ENCODE data around the gene OLFML2B.
"Not testable (repeated sequence)": the region's sequence is repeated elsewhere in the genome, so short reads cannot be mapped to it uniquely, and the experiment has no call there.

Gene OLFML2B

GRCh38 chr1:162035241-162035640, 11.6 kb upstream of the OLFML2B start:
- no peak for DNase-seq (ENCODE audit: low spot score)

DNA sequence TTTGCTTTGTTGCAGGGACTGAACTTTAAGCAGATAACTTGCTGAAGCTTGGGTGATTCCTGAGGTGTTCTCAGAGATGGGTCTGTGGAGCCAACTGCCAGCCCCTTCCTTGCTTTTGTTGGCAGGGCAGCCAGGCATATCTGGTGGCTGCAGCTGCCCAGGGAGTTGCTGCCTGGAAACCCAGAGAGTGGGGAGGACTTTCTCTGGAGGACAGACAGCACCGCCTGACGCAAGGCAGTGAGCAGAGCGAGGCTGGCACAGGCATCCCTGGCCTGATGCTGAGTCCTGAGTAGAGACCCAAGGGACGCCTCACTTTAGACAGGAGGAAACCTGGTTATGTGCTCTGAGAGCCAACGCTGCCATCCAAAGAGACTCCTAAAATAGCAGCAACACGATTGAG, 9.8 kb upstream of the OLFML2B start:
- DNase-seq (ENCODE audit: low spot score): no peak

DNA sequence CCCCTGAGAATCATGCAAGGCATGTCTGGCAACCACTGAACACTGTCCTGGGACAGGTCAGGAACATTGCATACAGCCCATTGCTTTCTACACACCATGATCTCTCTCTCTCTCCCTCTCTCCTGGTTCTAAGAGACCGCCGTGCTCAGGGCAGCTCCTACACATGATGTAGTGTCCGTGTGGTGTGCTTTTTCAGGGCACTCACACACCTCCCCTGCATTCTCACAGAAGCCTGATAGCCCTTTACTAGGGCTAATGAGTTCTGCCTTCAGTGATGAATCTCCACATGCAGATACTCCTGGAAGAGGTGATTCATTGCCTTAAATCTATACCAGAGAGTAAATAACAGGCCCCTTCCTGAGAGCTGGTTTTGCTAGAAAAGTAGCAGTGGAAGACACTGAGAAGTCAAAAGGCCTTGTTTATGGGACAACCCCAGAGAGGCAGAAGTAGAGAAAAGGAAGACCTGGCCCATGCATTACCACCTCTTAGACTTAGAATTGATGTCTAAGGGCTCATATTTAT, 7.2 kb upstream of the OLFML2B start:
- no peak for DNase-seq (ENCODE audit: low spot score)

- no peak for DNase-seq (ENCODE audit: low spot score)
Observed at GRCh38 chr1:162029157-162029556, 5.5 kb upstream of the OLFML2B start.

DNA sequence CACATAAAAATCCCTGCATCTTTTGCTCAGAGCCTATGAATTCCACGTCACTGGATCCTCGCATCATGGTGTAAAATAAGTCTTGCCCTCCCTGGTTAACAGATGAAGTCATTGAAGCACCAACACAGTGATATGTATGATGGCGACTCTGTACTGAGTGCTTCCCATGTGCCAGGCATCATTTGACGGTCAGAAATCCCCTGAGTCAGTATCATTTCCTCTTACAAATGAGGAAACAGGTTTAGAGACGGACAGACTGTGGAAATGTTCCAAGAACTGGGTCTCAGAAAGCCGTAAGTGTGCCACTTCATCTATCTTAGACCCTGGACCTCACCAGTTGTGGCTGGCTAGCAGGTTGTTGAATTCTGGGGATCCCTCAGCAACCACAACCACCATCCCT, 5.1 kb upstream of the OLFML2B start:
- DNase-seq (ENCODE audit: low spot score): no peak

DNA sequence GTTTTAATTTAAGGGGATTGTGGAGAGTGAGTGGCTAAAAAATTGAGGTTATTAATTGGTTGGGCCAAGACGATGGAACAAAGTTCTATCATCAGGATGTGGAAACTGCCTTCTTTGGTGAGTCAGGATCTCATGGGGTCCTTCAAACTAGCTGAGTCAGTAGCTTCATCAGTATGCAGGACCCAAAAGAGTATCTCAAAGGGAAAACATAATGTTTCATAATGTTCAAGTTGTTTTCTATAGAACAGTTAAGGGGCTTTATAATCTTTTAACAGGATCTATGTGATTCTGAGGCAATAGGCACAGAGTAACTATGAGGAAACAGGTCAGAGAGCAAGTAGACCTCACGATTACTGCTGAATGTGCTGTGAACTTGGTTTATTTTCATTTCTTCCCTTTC, 3.2 kb upstream of the OLFML2B start:
- DNase-seq (ENCODE audit: low spot score): no peak

- no peak for DNase-seq (ENCODE audit: low spot score)
Observed at GRCh38 chr1:162025541-162025940, 1.9 kb upstream of the OLFML2B start.

- DNase-seq (ENCODE audit: low spot score): no peak
Observed at GRCh38 chr1:162023181-162023546, 505 bp downstream of the OLFML2B start.

DNA sequence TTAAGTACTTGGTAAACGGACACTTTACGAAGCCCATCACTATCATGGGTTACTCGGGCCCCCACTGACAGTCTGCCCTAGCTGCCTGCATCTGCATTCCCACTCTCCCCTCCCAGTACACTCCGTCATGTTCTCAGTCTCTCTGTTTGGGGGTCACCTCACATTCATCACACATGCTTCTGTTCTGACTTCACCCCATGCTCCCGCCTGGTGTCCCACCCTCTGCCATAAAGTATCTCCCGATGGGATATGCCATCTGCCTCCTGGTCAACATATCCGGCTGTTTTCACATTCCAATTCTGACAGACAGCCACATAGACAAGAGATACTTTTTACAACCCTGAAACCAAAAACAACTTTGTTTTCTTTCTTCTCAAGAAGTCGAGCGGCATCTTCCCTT, 1.0 kb downstream of the OLFML2B start:
- DNase-seq (ENCODE audit: low spot score): no peak

DNA sequence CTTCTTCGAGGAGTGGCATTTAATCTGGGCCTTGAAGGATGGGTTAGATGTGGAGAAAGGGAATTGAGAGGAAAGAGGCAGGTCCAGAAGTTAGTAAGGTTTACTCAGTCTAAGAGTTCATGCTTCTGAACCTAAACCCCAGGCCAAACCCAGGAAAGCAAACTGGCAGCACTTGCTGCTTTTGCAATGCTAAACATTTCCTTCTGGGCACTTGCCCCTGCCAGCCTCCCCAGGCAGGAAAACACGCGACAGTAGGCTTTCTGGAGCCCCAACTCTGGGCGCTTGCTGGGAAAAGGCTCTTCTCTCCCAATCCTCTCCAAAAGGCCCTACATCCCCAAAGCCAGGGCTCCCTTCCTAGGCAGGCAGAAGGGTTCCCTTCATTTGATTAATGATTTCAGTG, 2.5 kb downstream of the OLFML2B start:
- no peak for DNase-seq (ENCODE audit: low spot score)

DNA sequence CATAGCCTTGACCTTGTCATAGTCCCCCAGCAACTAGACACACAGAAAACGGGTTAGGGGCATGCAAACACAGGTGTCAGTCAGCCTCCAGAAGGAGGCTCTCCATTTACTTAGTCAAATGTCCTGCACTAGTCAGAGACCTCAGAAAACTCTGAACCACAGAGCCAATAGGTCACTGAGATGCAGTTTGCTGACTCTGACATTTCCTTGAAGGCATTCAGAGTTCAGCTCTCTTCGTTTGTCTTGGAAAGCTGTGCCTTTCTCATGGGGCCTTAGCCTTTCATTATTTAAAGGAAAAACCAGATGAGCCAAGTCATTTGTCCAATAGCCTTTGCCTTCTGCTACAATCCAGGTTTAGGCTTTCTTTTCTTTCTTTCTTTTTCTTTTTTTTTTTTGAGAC, 3.5 kb downstream of the OLFML2B start:
- DNase-seq (ENCODE audit: low spot score): no peak

GRCh38 chr1:162019446-162019845, 4.2 kb downstream of the OLFML2B start:
- no peak for DNase-seq (ENCODE audit: low spot score)

DNA sequence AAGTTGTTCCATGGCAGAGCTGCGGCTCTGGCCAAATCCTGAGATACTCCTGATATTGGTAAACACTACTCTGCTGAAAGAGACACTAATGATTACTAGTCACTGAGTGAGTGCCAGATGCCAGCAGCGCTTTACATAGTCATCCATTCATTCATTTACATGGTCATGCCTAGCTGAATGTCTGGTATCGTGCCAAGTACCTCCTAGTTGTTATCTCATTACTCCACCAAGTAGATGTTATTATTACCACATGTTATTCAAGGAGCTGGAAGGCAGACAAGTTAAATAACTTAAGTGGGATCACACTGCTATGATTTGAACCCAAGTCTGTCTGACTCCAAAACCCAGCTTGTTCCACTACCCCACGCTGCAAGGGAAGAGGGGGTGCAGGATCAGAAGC, 4.7 kb downstream of the OLFML2B start:
- no peak for DNase-seq (ENCODE audit: low spot score)

GRCh38 chr1:162018418-162018817, 5.3 kb downstream of the OLFML2B start:
- no peak for DNase-seq (ENCODE audit: low spot score)

DNA sequence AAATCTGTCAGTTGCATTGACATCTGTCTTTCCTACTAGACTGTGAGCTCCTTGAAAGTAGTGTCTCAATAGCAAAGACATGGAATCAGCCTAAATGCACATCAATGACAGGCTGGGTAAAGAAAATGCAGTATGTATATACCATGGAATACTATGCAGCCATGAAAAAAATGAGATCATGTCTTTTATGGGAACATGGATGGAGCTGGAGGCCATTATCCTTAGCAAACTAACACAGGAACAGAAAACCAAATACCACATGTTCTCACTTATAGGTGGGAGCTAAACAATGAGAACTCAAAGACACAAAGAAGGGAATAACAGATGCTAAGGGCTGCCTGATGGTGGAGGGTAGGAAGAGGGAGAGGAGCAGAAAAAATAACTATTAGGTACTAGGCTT, 5.9 kb downstream of the OLFML2B start:
- not testable (repeated sequence) for DNase-seq (ENCODE audit: low spot score)

GRCh38 chr1:162016631-162017030, 7.0 kb downstream of the OLFML2B start:
- DNase-seq (ENCODE audit: low spot score): no peak

DNA sequence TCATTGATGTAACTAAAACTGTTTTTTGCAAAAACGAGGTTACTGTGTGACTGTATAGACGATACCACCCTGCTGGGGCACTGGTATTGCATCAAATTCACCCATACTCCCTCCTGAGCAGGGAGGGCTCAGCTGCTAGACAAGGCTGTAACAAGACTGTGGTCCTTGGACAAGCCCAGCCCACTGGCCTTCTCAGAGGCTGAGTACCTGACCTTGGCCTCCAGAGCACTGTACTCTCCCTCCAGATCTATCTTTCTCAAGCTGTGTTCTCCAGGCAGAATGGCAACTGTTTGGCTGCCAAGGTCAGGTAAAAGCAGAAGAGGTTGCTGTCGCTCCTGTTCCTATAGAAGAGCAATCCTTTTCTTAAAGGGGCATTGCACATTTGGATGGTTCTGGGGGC, 8.5 kb downstream of the OLFML2B start:
- DNase-seq (ENCODE audit: low spot score): no peak

GRCh38 chr1:162014202-162014601, 9.5 kb downstream of the OLFML2B start:
- DNase-seq (ENCODE audit: low spot score): no peak

GRCh38 chr1:162013289-162013688, 10.4 kb downstream of the OLFML2B start:
- no peak for DNase-seq (ENCODE audit: low spot score)

DNA sequence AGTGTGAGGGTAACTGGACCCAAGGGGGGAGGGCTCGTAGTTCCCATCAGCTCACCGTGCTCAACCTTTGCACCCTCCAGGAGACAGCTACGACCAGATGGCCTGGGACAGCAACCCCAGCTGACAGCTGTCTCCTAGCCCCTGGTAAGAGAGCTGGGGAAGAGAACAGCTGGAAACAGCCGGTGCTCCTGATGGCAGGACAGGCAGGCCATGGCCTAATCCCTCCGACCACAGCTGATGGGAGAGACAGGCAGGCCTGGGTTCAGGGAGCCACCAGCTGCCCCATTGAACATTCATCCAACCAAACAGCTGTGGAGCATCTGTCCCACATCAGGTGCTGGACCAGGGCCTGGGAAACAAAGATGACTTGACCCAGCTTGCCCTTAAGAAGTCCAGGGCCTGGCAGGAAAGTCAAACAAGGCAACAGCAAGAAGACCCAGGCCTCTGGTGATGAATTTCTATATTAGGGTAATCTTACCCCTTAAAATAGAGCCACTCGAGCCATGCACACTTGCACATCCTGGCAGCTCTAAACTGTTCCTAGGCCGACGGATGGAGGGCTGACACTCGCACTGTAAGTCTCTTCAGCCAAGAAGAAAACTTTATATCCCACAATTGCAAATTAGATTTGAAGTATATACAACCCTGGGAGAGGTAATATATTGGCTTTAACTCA, 12.2 kb downstream of the OLFML2B start:
- peak; percentile 79 for DNase-seq (ENCODE audit: low spot score)

- DNase-seq (ENCODE audit: low spot score): no peak
Observed at GRCh38 chr1:162010175-162010506, 13.5 kb downstream of the OLFML2B start.

DNA sequence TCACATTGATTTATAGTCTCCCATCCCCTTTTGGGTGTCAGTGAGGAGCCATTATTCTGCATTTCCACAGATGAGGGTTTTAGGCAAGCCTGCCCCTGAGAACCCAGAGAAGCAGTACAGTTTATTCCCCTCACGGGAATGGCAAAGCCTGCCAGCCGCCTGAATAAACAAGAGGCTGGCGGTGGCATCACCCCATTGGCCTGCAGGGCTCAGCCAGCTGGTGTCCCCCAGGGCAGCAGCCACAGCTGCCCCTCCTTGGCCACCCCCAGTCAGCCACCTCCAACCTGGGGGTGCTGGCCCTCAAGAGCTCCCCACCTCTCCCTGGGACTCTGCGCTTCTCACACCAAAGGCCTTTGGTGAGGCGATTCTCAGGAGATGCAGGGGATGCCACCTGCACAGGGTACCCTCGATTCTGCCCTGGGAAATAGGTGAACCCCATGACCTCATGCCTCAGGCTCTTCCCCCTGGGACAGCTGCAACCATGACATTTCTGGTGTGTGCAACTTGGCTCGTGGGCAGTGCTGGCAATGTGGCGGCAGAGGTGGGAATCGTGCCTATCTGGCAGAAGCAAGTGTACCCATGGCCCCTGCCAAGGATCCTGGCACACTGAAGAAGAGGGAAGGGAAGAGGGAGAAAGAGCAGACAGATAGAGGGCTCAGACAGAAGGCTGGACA, 14.0 kb downstream of the OLFML2B start:
- DNase-seq (ENCODE audit: low spot score): no peak

GRCh38 chr1:162008799-162009198, 14.9 kb downstream of the OLFML2B start:
- no peak for DNase-seq (ENCODE audit: low spot score)

- DNase-seq (ENCODE audit: low spot score): no peak
Observed at GRCh38 chr1:162007466-162007865, 16.2 kb downstream of the OLFML2B start.
